Peyer's patch (tissue), 4 donors: Measurements from ENCODE around the gene AKNA.

ENCODE experiments used
- CTCF ChIP-seq, 6 experiments: fragments of 450-650 bp in 4 of 6; fragments of 200-600 bp in 2 of 6; sonication (generic) in 1 of 6; IDR thresholded peaks; one replicate each; pipeline ENCODE4 v1.5.1; 2017 to 2019; ENCODE audit warnings: antibody characterized with exemption in 6 of 6, mild to moderate bottlenecking in 3 of 6, moderate library complexity in 1 of 6
- POLR2A ChIP-seq, 2 donors: fragments of 450-650 bp; IDR thresholded peaks; one replicate each; pipeline ENCODE4 v1.5.1; 2017; ENCODE audit warnings: antibody characterized with exemption in 2 of 2, mild to moderate bottlenecking in 2 of 2, moderate library complexity in 2 of 2

- TF ChIP-seq CTCF (IDR thresholded peaks at IDR 0.05) (no peak), POLR2A (IDR thresholded peaks at IDR 0.05) (no peak)
These were observed 44.7 kb upstream of the AKNA start for GRCh38 chr9:114432323-114433067.
